Measurements from ENCODE around the gene GIGYF2. TPM values are rescaled to one million over a fixed set of nuclear protein-coding genes. Genes with fewer than 3 reads are reported as not detected.

Gene GIGYF2
- total RNA-seq, 2 experiments from 2014 or later = 52.5 to 55.5 TPM

- ChIA-PET CTCF (no interaction called here), POLR2A (no interaction called here)
- Mint-ChIP-seq H3K4me3 (no peak overlapping the region), H3K9me3 (no peaks in the 10 kb centered on the region), H3K27me3 (peaks cover 16% of the 10 kb centered on the region), H3K27ac (no peak overlapping the region), H3K4me1 (ENCODE audit: low read depth) (peaks cover 9% of the 10 kb centered on the region), H3K36me3 (ENCODE audit: low read depth) (no peaks in the 10 kb centered on the region)
- Histone ChIP-seq H3K27me3 (ENCODE audit: control insufficient read depth in 1 of 2, insufficient read depth in 2 of 2, low read length in 2 of 2) (peaks cover 15 to 20% of the 10 kb centered on the region in 2 experiments), H3K4me3 (ENCODE audit: low read length) (no peak overlapping the region), H3K9me3 (ENCODE audit: control insufficient read depth in 1 of 2, insufficient read depth in 1 of 2, low read length in 2 of 2) (no peaks in the 10 kb centered on the region), H3K36me3 (ENCODE audit: insufficient read depth, low read length) (no peaks in the 10 kb centered on the region), H3K4me1 (ENCODE audit: insufficient read depth, low read length) (peaks cover 9% of the 10 kb centered on the region), H3K27ac (ENCODE audit: low read depth in 1 of 2, low read length in 2 of 2) (no peak overlapping the region)
- DNase-seq (no peak), ATAC-seq (ENCODE audit: poor library complexity) (no peak)
- TF ChIP-seq CTCF (IDR thresholded peaks at IDR 0.05) = no peak
- intact Hi-C loops (cut with DNase I, micrococcal nuclease) = no loop called here
These were observed 175.0 kb downstream of the GIGYF2 start for GRCh38 chr2:232871835-232872736.

- intact Hi-C loops (cut with DNase I, micrococcal nuclease) = no loop called here
- ChIA-PET POLR2A (no interaction called here), CTCF (no interaction called here)
- DNase-seq (no peak), ATAC-seq (ENCODE audit: poor library complexity) (no peak)
- peaks cover 15 to 20% of the 10 kb centered on the region in 2 experiments for H3K27me3 ChIP-seq (ENCODE audit: control insufficient read depth in 1 of 2, insufficient read depth in 2 of 2, low read length in 2 of 2)
- no peak for TF ChIP-seq CTCF (IDR thresholded peaks at IDR 0.05)
- peaks cover 9% of the 10 kb centered on the region for H3K4me1 ChIP-seq (ENCODE audit: insufficient read depth, low read length)
- no peaks in the 10 kb centered on the region for H3K9me3 ChIP-seq (ENCODE audit: control insufficient read depth in 1 of 2, insufficient read depth in 1 of 2, low read length in 2 of 2)
- Mint-ChIP-seq H3K4me3 (no peak overlapping the region), H3K9me3 (no peaks in the 10 kb centered on the region), H3K4me1 (ENCODE audit: low read depth) (peaks cover 9% of the 10 kb centered on the region), H3K27me3 (peaks cover 21% of the 10 kb centered on the region), H3K36me3 (ENCODE audit: low read depth) (no peaks in the 10 kb centered on the region), H3K27ac (no peak overlapping the region)
- no peaks in the 10 kb centered on the region for H3K36me3 ChIP-seq (ENCODE audit: insufficient read depth, low read length)
- no peak overlapping the region for H3K27ac ChIP-seq (ENCODE audit: low read depth in 1 of 2, low read length in 2 of 2)
- no peak overlapping the region for H3K4me3 ChIP-seq (ENCODE audit: low read length)
These were observed 175.7 kb downstream of the GIGYF2 start for GRCh38 chr2:232872826-232873225.

GRCh38 chr2:232873292-232873908, 176.3 kb downstream of the GIGYF2 start:
- Histone ChIP-seq H3K36me3 (ENCODE audit: insufficient read depth, low read length) (no peaks in the 10 kb centered on the region), H3K4me1 (ENCODE audit: insufficient read depth, low read length) (peaks cover 9% of the 10 kb centered on the region), H3K27ac (ENCODE audit: low read depth in 1 of 2, low read length in 2 of 2) (no peak overlapping the region), H3K4me3 (ENCODE audit: low read length) (no peak overlapping the region), H3K9me3 (ENCODE audit: control insufficient read depth in 1 of 2, insufficient read depth in 1 of 2, low read length in 2 of 2) (no peaks in the 10 kb centered on the region), H3K27me3 (ENCODE audit: control insufficient read depth in 1 of 2, insufficient read depth in 2 of 2, low read length in 2 of 2) (peaks cover 15 to 20% of the 10 kb centered on the region in 2 experiments)
- no peak for TF ChIP-seq CTCF (IDR thresholded peaks at IDR 0.05)
- CTCF ChIA-PET = no interaction called here
- Mint-ChIP-seq H3K27ac (no peak overlapping the region), H3K9me3 (no peaks in the 10 kb centered on the region), H3K4me3 (no peak overlapping the region), H3K27me3 (peaks cover 22% of the 10 kb centered on the region), H3K36me3 (ENCODE audit: low read depth) (no peaks in the 10 kb centered on the region), H3K4me1 (ENCODE audit: low read depth) (peaks cover 9% of the 10 kb centered on the region)
- intact Hi-C loops (cut with DNase I, micrococcal nuclease) = no loop called here
- POLR2A ChIA-PET = no interaction called here
- DNase-seq = no peak
- no peak for ATAC-seq (ENCODE audit: poor library complexity)

Measured in CD4-positive, alpha-beta T cell (primary cell).